BE2C (cell line): Measurements from ENCODE around the gene DAD1.
"Not testable (repeated sequence)": the region's sequence is repeated elsewhere in the genome, so short reads cannot be mapped to it uniquely, and the experiment has no call there.

ENCODE experiments used
- DNase-seq: peaks from one replicate; pipeline ENCODE4 v3.0.0-alpha.2; 2020
- H3K27me3 ChIP-seq: fragments of 250-450 bp; sonication (Bioruptor Pico); 2 replicates; pipeline ENCODE4 v1.5.1; 2020; ENCODE audit warnings: mild to moderate bottlenecking
- H3K36me3 ChIP-seq: fragments of 250-450 bp; sonication (Bioruptor Pico); 2 replicates; pipeline ENCODE4 v1.5.1; 2020; ENCODE audit warnings: mild to moderate bottlenecking
- H3K4me1 ChIP-seq: fragments of 250-450 bp; sonication (Bioruptor Pico); 2 replicates; pipeline ENCODE4 v1.5.1; 2020
- H3K4me3 ChIP-seq: 2 replicates; pipeline ENCODE4 v1.5.1; 2011; ENCODE audit warnings: low read depth, low read length
- H3K9me3 ChIP-seq: fragments of 250-450 bp; sonication (Bioruptor Pico); 2 replicates; pipeline ENCODE4 v1.5.1; 2020
- CTCF ChIP-seq: IDR thresholded peaks from 2 replicates; pipeline ENCODE4 v1.5.1; 2012; ENCODE audit warnings: mild to moderate bottlenecking, low read depth, low read length

DAD1 gene

GRCh38 chr14:22554498-22555383, 34.3 kb downstream of the DAD1 start:
- no peaks in the 10 kb centered on the region for H3K36me3 ChIP-seq
- no peak for DNase-seq
- TF ChIP-seq CTCF: no peak
- H3K4me3 ChIP-seq: no peak overlapping the region
- H3K4me1 ChIP-seq: peaks cover 4% of the 10 kb centered on the region
- no peaks in the 10 kb centered on the region for H3K9me3 ChIP-seq
- no peaks in the 10 kb centered on the region for H3K27me3 ChIP-seq

- not testable (repeated sequence) for H3K4me1 ChIP-seq, H3K36me3 ChIP-seq, H3K9me3 ChIP-seq, H3K27me3 ChIP-seq, DNase-seq, H3K4me3 ChIP-seq
These were observed 35.0 kb downstream of the DAD1 start for GRCh38 chr14:22553861-22554497.

GRCh38 chr14:22553445-22553844, 35.6 kb downstream of the DAD1 start:
- no peaks in the 10 kb centered on the region for H3K9me3 ChIP-seq
- no peak for TF ChIP-seq CTCF
- no peaks in the 10 kb centered on the region for H3K27me3 ChIP-seq
- DNase-seq: no peak
- peaks cover 4% of the 10 kb centered on the region for H3K4me1 ChIP-seq
- no peaks in the 10 kb centered on the region for H3K36me3 ChIP-seq
- no peak overlapping the region for H3K4me3 ChIP-seq

GRCh38 chr14:22552827-22553076, 36.3 kb downstream of the DAD1 start:
- H3K27me3 ChIP-seq: no peaks in the 10 kb centered on the region
- no peak for DNase-seq
- no peaks in the 10 kb centered on the region for H3K9me3 ChIP-seq
- H3K4me3 ChIP-seq: no peak overlapping the region
- H3K4me1 ChIP-seq: peaks cover 4% of the 10 kb centered on the region
- TF ChIP-seq CTCF: no peak
- no peaks in the 10 kb centered on the region for H3K36me3 ChIP-seq

- H3K9me3 ChIP-seq: no peaks in the 10 kb centered on the region
- H3K4me1 ChIP-seq: peaks cover 4% of the 10 kb centered on the region
- H3K36me3 ChIP-seq: no peaks in the 10 kb centered on the region
- TF ChIP-seq CTCF: no peak
- no peaks in the 10 kb centered on the region for H3K27me3 ChIP-seq
- DNase-seq: no peak
- no peak overlapping the region for H3K4me3 ChIP-seq
These were observed 36.8 kb downstream of the DAD1 start for GRCh38 chr14:22552001-22552826.

GRCh38 chr14:22551605-22551997, 37.4 kb downstream of the DAD1 start:
- no peak overlapping the region for H3K4me3 ChIP-seq
- no peaks in the 10 kb centered on the region for H3K27me3 ChIP-seq
- no peaks in the 10 kb centered on the region for H3K36me3 ChIP-seq
- no peaks in the 10 kb centered on the region for H3K9me3 ChIP-seq
- H3K4me1 ChIP-seq: peaks cover 2% of the 10 kb centered on the region
- TF ChIP-seq CTCF: no peak
- DNase-seq: no peak
